Activated B cell treated with CpG ODN at 0.5 μM for 24 hours (primary cell): ENCODE measurements around the gene PPFIA3. TPM values are rescaled to one million over a fixed set of nuclear protein-coding genes. Genes with fewer than 3 reads are reported as not detected.
A peak's percentile ranks its signal among the peaks of the same experiment; 100 is the strongest.

Source experiments
- ATAC-seq: fragments of 200-7000 bp; cut with Tn5 transposase; one replicate; pipeline ENCODE4 v1.10.0; 2021; ENCODE audit warnings: low read depth, mild to moderate bottlenecking, moderate library complexity
- CTCF ChIA-PET: fragments of 350-600 bp; sonication (Branson Sonifier 250); formaldehyde crosslinking; loops from one replicate; lab custom pipeline; 2021; ENCODE audit warnings: antibody characterized with exemption; lab: Charles Lee
- POLR2A ChIA-PET: fragments of 350-600 bp; sonication (Branson Sonifier 250); formaldehyde crosslinking; loops from one replicate; lab custom pipeline; 2021; ENCODE audit warnings: antibody characterized with exemption; lab: Charles Lee
- DNase-seq: peaks from one replicate; pipeline ENCODE4 v3.0.0; 2022
- H3K27ac Mint-ChIP-seq: one replicate; pipeline ENCODE4 v1.8.0; 2020; ENCODE audit warnings: mixed read lengths
- H3K27me3 Mint-ChIP-seq: one replicate; pipeline ENCODE4 v1.8.0; 2021; ENCODE audit warnings: mixed read lengths
- H3K36me3 Mint-ChIP-seq: one replicate; pipeline ENCODE4 v1.8.0; 2021; ENCODE audit warnings: low read depth, mixed read lengths
- H3K4me1 Mint-ChIP-seq: one replicate; pipeline ENCODE4 v1.8.0; 2021; ENCODE audit warnings: mixed read lengths
- H3K4me3 Mint-ChIP-seq: one replicate; pipeline ENCODE4 v1.8.0; 2020; ENCODE audit warnings: mild to moderate bottlenecking, mixed read lengths
- H3K9me3 Mint-ChIP-seq: one replicate; pipeline ENCODE4 v1.8.0; 2020; ENCODE audit warnings: mixed read lengths
- intact Hi-C: fragments of 100-400 bp; cut with micrococcal nuclease; formaldehyde crosslinking; loops from one replicate; pipeline ENCODE4 v1.15.1; 2024
- total RNA-seq: library from RNA; stranded (reverse); gene quantifications from 2 replicates; pipeline ENCODE4 v1.2.3, GENCODE V29; 2022
- TF ChIP-seq, protein P1 (sequence below): fragments of 200-600 bp; IDR thresholded peaks from one replicate; pipeline ENCODE4 v1.8.0; 2022; ENCODE audit warnings: antibody characterized with exemption, mild to moderate bottlenecking

Gene PPFIA3
- total RNA-seq, 1 donor from 2014 or later = 3.6 TPM

DNA sequence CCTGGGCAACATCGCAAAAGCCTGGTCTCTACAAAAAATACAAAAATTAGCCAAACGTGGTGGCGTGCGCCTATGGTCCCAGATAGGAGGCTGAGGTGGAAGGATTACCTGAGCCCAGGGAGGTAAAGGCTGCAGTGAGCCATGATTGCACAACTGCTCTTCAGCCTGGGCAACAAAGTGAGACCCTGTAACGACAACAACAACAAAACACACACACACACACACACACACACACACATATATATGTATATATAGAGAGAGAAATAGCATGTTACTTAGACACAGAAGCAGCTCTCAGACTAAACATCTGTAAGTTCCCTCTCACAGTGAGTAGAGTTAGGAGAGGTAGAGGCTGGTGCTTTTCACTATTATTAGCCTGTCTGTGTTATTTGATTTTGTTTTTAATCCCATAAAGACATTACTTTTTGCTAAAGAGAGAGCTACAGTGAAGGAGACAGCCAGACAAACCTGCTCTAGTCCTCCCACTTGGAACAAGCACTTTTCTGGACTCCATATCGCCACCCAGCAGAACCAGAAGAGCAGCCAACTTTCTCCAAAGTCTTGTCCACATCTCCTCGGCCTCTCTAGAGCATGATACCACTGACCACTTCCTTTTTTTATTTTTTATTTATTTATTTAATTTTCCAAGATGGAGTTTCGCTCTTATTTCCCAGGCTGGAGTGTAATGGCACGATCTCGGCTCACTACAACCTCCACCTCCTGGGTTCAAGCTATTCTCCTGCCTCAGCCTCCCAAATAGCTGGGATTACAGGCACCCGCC is 7.9 kb upstream of the PPFIA3 start:
- ATAC-seq (no peak), DNase-seq (no peak)
- H3K27me3 Mint-ChIP-seq = no peaks in the 10 kb centered on the region
- H3K27ac Mint-ChIP-seq = no peak overlapping the region
- ChIA-PET CTCF (interaction anchor here (0.6 to 1.6 kb wide), 2 partner anchors 87 to 97 kb away, joined by 3 to 6 read pairs; no protein-coding TSS in a partner anchor), POLR2A (interaction anchor here (0.6 kb wide), 1 partner anchor 10 kb away, joined by 3 read pairs; no protein-coding TSS in a partner anchor)
- peaks cover 17% of the 10 kb centered on the region for H3K4me1 Mint-ChIP-seq
- no peak overlapping the region for H3K4me3 Mint-ChIP-seq
- intact Hi-C loops = loop anchor here (5.0 to 10.0 kb wide), 4 partner anchors 96 to 763 kb away; partner anchors contain the start of genes AKT1S1, DBP, GYS1 and RUVBL2
- peaks cover 28% of the 10 kb centered on the region for H3K36me3 Mint-ChIP-seq
- TF ChIP-seq, protein P1, sequence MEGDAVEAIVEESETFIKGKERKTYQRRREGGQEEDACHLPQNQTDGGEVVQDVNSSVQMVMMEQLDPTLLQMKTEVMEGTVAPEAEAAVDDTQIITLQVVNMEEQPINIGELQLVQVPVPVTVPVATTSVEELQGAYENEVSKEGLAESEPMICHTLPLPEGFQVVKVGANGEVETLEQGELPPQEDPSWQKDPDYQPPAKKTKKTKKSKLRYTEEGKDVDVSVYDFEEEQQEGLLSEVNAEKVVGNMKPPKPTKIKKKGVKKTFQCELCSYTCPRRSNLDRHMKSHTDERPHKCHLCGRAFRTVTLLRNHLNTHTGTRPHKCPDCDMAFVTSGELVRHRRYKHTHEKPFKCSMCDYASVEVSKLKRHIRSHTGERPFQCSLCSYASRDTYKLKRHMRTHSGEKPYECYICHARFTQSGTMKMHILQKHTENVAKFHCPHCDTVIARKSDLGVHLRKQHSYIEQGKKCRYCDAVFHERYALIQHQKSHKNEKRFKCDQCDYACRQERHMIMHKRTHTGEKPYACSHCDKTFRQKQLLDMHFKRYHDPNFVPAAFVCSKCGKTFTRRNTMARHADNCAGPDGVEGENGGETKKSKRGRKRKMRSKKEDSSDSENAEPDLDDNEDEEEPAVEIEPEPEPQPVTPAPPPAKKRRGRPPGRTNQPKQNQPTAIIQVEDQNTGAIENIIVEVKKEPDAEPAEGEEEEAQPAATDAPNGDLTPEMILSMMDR = no peak
- H3K9me3 Mint-ChIP-seq = no peaks in the 10 kb centered on the region

DNA sequence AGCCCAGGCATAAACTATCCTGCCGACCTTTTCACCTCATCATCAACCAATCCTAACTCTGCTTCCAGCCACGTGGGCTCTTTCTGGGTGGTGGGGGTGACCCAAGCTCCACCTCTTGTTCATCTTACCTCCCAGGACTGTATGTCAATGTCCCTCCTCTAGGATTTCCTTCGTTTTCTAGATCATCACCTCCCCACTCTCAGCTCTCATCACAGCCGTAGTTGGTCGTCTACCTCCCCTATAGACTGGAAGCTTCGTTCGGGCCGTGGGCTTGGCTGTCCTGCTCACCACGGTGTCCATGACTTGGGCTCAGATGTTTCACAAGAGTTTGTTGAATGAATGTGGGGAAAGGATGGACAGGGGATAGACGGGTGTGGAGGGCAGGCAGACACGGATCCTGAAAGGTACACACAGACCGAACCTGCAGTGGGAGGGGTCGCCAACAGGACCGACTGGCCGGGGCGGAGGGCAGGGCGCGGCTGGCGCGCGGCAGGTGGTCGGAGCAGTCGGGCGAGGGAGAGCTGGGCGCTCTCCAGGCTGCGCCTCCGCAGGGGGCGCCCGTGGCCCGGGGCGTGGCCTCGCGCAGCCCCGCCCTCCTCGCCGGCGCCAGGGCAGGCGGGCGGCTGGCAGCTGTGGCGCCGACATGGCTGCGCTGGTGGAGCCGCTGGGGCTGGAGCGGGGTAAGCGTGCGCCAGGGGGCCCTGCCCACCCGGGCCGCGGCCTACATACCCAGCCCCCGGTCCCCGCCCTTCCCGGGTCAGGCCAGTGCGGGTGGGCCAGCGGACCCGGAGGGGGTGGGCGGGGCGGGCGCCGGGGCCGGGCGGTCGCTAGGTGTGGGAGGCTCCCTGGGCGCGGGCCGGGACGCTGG is 5.3 kb upstream of the PPFIA3 start, which contains the start of gene LIN7B:
Gene LIN7B (plus strand): TSS at position 609 of the 868 bp plus-strand sequence. CDS start 35 bp downstream, at position 644.
- H3K4me3 Mint-ChIP-seq = peak within 1 kb of the TSS; percentile 86
- intact Hi-C loops = loop anchor here (2.0 to 10.0 kb wide), 5 partner anchors 15 to 761 kb away; partner anchors contain the start of genes AKT1S1, DBP, GYS1 and RUVBL2
- ATAC-seq = peak; percentile 65
- H3K36me3 Mint-ChIP-seq = peaks cover 5% of the 10 kb centered on the region
- no peaks in the 10 kb centered on the region for H3K27me3 Mint-ChIP-seq
- no peaks in the 10 kb centered on the region for H3K9me3 Mint-ChIP-seq
- DNase-seq = peak; percentile 91
- TF ChIP-seq, protein P1 = no peak
- H3K4me1 Mint-ChIP-seq = peaks cover 38% of the 10 kb centered on the region
- peak within 1 kb of the TSS; percentile 68 for H3K27ac Mint-ChIP-seq
- ChIA-PET CTCF (interaction anchor here (1.0 to 1.8 kb wide), 14 partner anchors 8 to 469 kb away, joined by 3 to 21 read pairs (median 4); partner anchors contain the start of genes CA11 and GYS1), POLR2A (interaction anchor here (0.5 to 1.6 kb wide), 8 partner anchors 14 to 476 kb away, joined by 3 to 10 read pairs (median 4); no protein-coding TSS in a partner anchor)

DNA sequence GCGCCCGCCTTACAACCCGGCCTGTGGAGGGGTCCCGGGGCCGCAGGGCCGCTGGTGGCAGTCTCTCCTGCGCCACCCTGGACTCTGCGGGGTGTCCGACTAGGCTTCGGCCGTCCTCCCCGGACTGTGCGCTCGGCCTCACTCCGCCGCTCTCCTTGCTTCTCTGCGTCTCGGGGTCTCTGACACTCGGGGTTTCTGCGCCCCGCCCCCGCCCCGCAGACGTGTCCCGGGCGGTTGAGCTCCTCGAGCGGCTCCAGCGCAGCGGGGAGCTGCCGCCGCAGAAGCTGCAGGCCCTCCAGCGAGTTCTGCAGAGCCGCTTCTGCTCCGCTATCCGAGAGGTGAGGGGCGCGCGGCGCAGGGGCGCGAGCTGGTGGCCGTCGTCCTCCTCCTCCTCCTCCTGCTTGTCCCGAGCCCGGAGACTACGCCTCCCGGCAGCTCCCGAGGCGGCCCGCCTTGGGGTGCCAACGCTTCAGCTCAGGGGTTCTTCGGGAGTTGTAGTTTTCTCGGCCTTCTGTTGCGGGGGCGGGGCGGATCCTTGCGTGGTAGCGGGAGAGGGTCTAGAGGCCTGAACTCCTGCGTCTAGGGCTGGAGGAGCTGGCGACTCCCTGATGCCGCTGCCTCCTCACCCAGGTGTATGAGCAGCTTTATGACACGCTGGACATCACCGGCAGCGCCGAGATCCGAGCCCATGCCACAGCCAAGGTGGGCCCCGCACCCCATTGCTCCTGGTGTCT is 4.5 kb upstream of the PPFIA3 start:
- DNase-seq (no peak), ATAC-seq (no peak)
- H3K9me3 Mint-ChIP-seq = no peaks in the 10 kb centered on the region
- H3K36me3 Mint-ChIP-seq = no peaks in the 10 kb centered on the region
- peak overlapping the region; percentile 70 for H3K4me3 Mint-ChIP-seq
- ChIA-PET CTCF (interaction anchor here (1.0 to 2.9 kb wide), 14 partner anchors 9 to 469 kb away, joined by 3 to 21 read pairs (median 4); partner anchors contain the start of genes CA11 and GYS1), POLR2A (interaction anchor here (0.6 to 1.6 kb wide), 7 partner anchors 13 to 563 kb away, joined by 3 to 10 read pairs (median 4); no protein-coding TSS in a partner anchor)
- intact Hi-C loops = loop anchor here (2.0 to 10.0 kb wide), 5 partner anchors 14 to 760 kb away; partner anchors contain the start of genes AKT1S1, DBP, GYS1 and RUVBL2
- peaks cover 39% of the 10 kb centered on the region for H3K4me1 Mint-ChIP-seq
- H3K27me3 Mint-ChIP-seq = no peaks in the 10 kb centered on the region
- TF ChIP-seq, protein P1 = no peak
- H3K27ac Mint-ChIP-seq = no peak overlapping the region

DNA sequence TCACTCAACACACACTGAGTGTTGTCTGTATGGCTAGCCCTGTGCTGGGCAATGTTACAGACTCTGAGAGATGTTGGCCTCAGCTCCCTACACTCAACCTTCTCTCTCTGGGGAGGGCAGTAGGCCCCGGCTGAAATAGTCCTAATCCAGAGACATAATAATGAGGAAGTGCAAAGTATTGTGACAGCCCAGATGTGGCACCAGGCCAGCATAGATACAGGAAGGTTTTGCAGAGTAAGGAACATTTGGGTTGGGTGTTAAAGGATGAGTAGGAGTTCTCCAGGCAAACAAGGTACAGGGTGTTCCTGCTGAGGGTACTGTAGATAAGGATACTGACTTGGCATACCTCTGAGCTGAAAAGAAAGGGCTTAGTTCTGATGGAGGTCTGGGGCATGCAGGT is 2.8 kb upstream of the PPFIA3 start:
- H3K4me1 Mint-ChIP-seq = peaks cover 50% of the 10 kb centered on the region
- no peaks in the 10 kb centered on the region for H3K9me3 Mint-ChIP-seq
- POLR2A ChIA-PET = interaction anchor here (0.6 kb wide), 1 partner anchor 239 kb away, joined by 7 read pairs; no protein-coding TSS in a partner anchor
- H3K36me3 Mint-ChIP-seq = no peaks in the 10 kb centered on the region
- peaks cover 7% of the 10 kb centered on the region for H3K27me3 Mint-ChIP-seq
- intact Hi-C loops = loop anchor here (10.0 kb wide), 3 partner anchors 122 to 758 kb away; partner anchors contain the start of genes AKT1S1, DBP, GYS1 and RUVBL2
- CTCF ChIA-PET = interaction anchor here (2.9 kb wide), 1 partner anchor 10 kb away, joined by 8 read pairs; no protein-coding TSS in a partner anchor
- ATAC-seq (no peak), DNase-seq (no peak)
- TF ChIP-seq, protein P1 = no peak
- H3K4me3 Mint-ChIP-seq = peak overlapping the region; percentile 50
- no peak overlapping the region for H3K27ac Mint-ChIP-seq
